Spinal cord (tissue), 10 donors: ENCODE data around the gene ZDHHC20. TPM values are rescaled to one million over a fixed set of nuclear protein-coding genes. Genes with fewer than 3 reads are reported as not detected.

ENCODE experiments used
- DNase-seq, 6 donors: peaks; one replicate each; pipeline versions ENCODE4 v3.0.0 to v3.0.0-alpha.2; 2013 to 2015; ENCODE audit warnings: low spot score in 6 of 6, low read depth in 4 of 6
- H3K27ac ChIP-seq: one replicate; pipeline ENCODE4 v1.5.1; 2013; ENCODE audit warnings: low read depth, low read length, control low read depth
- H3K27me3 ChIP-seq: one replicate; pipeline ENCODE4 v1.6.1; 2013; ENCODE audit warnings: low read length; ENCODE audit not compliant: control insufficient read depth, insufficient read depth
- H3K36me3 ChIP-seq: one replicate; pipeline ENCODE4 v1.6.1; 2013; ENCODE audit warnings: low read length; ENCODE audit not compliant: control insufficient read depth, insufficient read depth
- H3K4me1 ChIP-seq: one replicate; pipeline ENCODE4 v1.6.1; 2013; ENCODE audit warnings: low read length; ENCODE audit not compliant: control insufficient read depth, insufficient read depth
- H3K4me3 ChIP-seq: one replicate; pipeline ENCODE4 v1.5.1; 2013; ENCODE audit warnings: low read depth, low read length, control low read depth
- H3K9me3 ChIP-seq: one replicate; pipeline ENCODE4 v1.6.1; 2013; ENCODE audit warnings: low read length; ENCODE audit not compliant: control insufficient read depth, insufficient read depth
- WGBS: methylation state at CpG from one replicate; pipeline ENCODE4 v1.1.5; 2013; ENCODE audit warnings: missing lambda C conversion rate; ENCODE audit not compliant: insufficient coverage; 5-methylcytosine and 5-hydroxymethylcytosine counted together
- polyA plus RNA-seq, 2 donors: library from polyadenylated mRNA; unstranded; fragments of 120-200 nt; gene quantifications; one replicate each; pipeline ENCODE4 v1.2.1, GENCODE V29; 2013; ENCODE audit not compliant: insufficient read length in 2 of 2
- total RNA-seq, 2 donors: library from RNA; depleted of rRNA in 1 of 2; stranded (reverse); fragments of 120-200 nt in 1 of 2; fragments of >200 nt in 1 of 2; gene quantifications; one replicate each; pipeline versions ENCODE4 v1.2.3 to v1.2.4, GENCODE V29; 2013 to 2014
- donor health status: healthy.

The ZDHHC20 gene
- total and polyA plus RNA-seq, 4 donors, result 34.4 to 124 (median 40.8) TPM

DNA sequence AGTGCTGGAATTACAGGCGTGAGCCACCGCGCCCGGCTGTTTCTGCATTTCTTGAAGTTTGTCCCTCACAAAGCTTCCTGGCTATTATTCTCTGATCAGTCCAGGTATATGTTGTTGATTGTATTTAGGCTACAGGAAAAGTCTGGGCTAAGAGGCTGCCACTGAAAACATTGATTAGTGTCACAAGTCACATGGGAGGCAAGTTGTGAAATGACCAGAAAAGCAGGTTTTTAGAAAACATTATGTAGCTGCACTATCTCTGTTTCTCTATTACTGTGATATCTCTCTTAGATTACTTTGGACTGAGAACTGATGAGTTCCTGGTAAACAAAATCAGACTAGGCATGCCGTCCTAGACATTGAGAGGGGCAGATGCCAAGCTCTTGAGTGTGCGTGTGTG lies 16.0 kb upstream of the ZDHHC20 start:
- DNase-seq, result no peak
- no peak overlapping the region for H3K27ac ChIP-seq
- H3K36me3 ChIP-seq, result no peaks in the 10 kb centered on the region
- no peaks in the 10 kb centered on the region for H3K27me3 ChIP-seq
- peaks cover 1% of the 10 kb centered on the region for H3K9me3 ChIP-seq
- 57% methylated on average over 1 of the region's 6 CpGs for WGBS
- H3K4me1 ChIP-seq, result peaks cover 6% of the 10 kb centered on the region
- no peak overlapping the region for H3K4me3 ChIP-seq

DNA sequence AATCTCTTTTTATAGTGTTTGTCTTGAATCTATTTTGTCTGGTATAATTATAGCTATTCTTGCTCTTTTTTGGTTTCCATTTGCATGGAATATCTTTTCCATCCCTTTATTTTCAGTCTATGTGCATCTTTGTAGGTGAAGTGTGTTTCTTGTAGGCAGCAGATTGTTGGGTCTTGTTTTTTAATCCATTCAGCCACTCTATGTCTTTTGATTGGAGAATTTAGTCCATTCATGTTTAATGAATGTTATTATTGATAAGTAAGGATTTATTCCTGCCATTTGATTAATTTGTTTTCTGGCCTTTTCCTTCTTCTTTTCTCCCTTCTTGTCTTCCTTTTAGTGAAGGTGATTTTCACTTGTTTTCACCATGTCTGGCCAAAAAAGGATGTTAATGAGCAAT lies 11.7 kb upstream of the ZDHHC20 start:
- no peaks in the 10 kb centered on the region for H3K27me3 ChIP-seq
- no peaks in the 10 kb centered on the region for H3K36me3 ChIP-seq
- no peaks in the 10 kb centered on the region for H3K4me1 ChIP-seq
- no peak overlapping the region for H3K27ac ChIP-seq
- no peak overlapping the region for H3K4me3 ChIP-seq
- H3K9me3 ChIP-seq, result peaks cover 1% of the 10 kb centered on the region
- DNase-seq, result no peak

GRCh38 chr13:21466527-21466926 lies 7.4 kb upstream of the ZDHHC20 start:
- Histone ChIP-seq H3K27ac (no peak overlapping the region), H3K4me1 (no peaks in the 10 kb centered on the region), H3K27me3 (no peaks in the 10 kb centered on the region), H3K4me3 (no peak overlapping the region), H3K9me3 (peaks cover 1% of the 10 kb centered on the region), H3K36me3 (no peaks in the 10 kb centered on the region)
- WGBS, result 69% methylated on average over 5 of the region's 7 CpGs
- no peak for DNase-seq

DNA sequence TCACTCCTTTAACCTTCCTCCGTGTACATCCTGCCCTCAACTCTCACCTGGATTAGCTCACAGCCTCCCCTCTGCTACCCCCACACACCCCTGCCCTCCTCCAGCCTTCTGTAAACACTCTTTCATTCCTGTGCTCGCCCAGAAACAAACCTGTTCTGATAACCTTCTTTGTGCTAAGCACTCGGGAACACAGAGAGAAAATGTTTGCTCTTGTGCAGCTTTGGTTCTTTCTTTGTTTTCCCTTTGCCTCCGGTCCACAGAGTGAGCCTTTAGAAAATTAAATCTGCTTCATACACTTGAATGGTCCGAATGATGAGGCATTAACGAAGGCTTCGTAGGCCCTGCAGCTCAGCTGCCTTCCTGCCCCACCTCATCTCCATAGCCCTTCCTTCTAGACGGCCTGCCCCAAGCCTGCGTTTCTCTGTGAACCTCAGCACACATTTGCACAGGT lies 6.6 kb upstream of the ZDHHC20 start:
- Histone ChIP-seq H3K4me1 (no peaks in the 10 kb centered on the region), H3K36me3 (no peaks in the 10 kb centered on the region), H3K27me3 (no peaks in the 10 kb centered on the region), H3K27ac (no peak overlapping the region), H3K9me3 (peaks cover 1% of the 10 kb centered on the region), H3K4me3 (no peak overlapping the region)
- 41% methylated on average over 9 of the region's 9 CpGs for WGBS
- DNase-seq, result no peak

- Histone ChIP-seq H3K27ac (no peak overlapping the region), H3K9me3 (no peaks in the 10 kb centered on the region), H3K4me3 (no peak overlapping the region), H3K4me1 (no peaks in the 10 kb centered on the region), H3K36me3 (no peaks in the 10 kb centered on the region), H3K27me3 (no peaks in the 10 kb centered on the region)
- no peak for DNase-seq
These were observed 4.3 kb upstream of the ZDHHC20 start for GRCh38 chr13:21463424-21463823.

DNA sequence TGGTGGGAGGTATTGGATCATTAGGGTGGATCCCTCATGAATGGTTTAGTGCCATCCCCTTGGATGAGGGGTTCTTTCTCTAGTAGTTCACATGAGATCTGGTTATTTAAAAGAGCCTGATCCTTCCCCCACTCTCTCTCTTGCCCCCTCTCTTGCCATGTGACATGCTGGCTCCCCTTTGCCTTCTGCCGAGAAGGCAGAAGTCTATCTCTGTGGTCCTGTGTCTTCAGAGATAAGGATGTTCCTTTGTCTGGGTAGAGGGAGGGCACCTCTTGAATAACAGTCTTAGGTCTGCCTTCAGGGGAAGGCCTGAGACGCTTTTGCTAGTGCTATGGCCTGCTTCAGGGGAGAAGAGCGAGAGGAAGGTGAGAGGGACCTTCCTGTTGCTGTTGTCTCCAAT lies 2.0 kb upstream of the ZDHHC20 start:
- no peak for DNase-seq
- Histone ChIP-seq H3K27ac (no peak overlapping the region), H3K4me1 (no peaks in the 10 kb centered on the region), H3K27me3 (no peaks in the 10 kb centered on the region), H3K36me3 (no peaks in the 10 kb centered on the region), H3K9me3 (no peaks in the 10 kb centered on the region), H3K4me3 (no peak overlapping the region)
- WGBS, result 90% methylated on average over 2 of the region's 3 CpGs

DNA sequence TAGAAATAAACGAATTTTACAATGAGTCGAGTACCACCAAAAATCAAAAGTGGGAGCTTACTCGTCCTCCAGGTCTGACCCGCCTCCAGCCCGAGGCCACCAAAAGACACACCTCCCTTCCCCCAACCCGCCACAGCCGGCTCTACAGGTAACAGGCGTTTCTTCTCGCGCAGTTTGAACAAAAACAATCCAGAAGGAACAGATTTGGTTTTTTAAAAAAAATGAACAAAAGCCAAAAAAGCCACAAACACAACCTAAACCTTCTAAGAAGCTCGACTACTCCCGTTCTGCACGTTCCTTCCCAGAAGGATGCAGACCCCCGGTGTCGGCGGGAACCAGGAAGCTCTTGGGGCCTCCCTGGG lies 671 bp downstream of the ZDHHC20 start:
- Histone ChIP-seq H3K27me3 (no peaks in the 10 kb centered on the region), H3K27ac (peak overlapping the region; percentile 62), H3K36me3 (no peaks in the 10 kb centered on the region), H3K9me3 (no peaks in the 10 kb centered on the region), H3K4me3 (peak overlapping the region; percentile 82), H3K4me1 (no peaks in the 10 kb centered on the region)
- DNase-seq, result peak in 2 of 6 donors; percentile 33 to 81
- 0% methylated on average over 14 of the region's 16 CpGs for WGBS

GRCh38 chr13:21453387-21454081 lies 5.6 kb downstream of the ZDHHC20 start:
- no peaks in the 10 kb centered on the region for H3K27me3 ChIP-seq
- H3K4me3 ChIP-seq, result no peak overlapping the region
- no peak overlapping the region for H3K27ac ChIP-seq
- DNase-seq, result no peak
- no peaks in the 10 kb centered on the region for H3K36me3 ChIP-seq
- WGBS, result 89% methylated on average over 3 of the region's 6 CpGs
- peaks cover 4% of the 10 kb centered on the region for H3K9me3 ChIP-seq
- no peaks in the 10 kb centered on the region for H3K4me1 ChIP-seq

- no peak for DNase-seq
- Histone ChIP-seq H3K36me3 (no peaks in the 10 kb centered on the region), H3K27me3 (no peaks in the 10 kb centered on the region), H3K27ac (no peak overlapping the region), H3K4me3 (no peak overlapping the region), H3K4me1 (no peaks in the 10 kb centered on the region), H3K9me3 (peaks cover 4% of the 10 kb centered on the region)
- no CpG with 5 or more reads among the region's 3 CpGs for WGBS
These were observed 8.2 kb downstream of the ZDHHC20 start for GRCh38 chr13:21450936-21451335.

- H3K4me3 ChIP-seq, result no peak overlapping the region
- no peak overlapping the region for H3K27ac ChIP-seq
- no peaks in the 10 kb centered on the region for H3K27me3 ChIP-seq
- DNase-seq, result no peak
- 100% methylated on average over 1 of the region's 2 CpGs for WGBS
- H3K9me3 ChIP-seq, result no peaks in the 10 kb centered on the region
- no peaks in the 10 kb centered on the region for H3K4me1 ChIP-seq
- H3K36me3 ChIP-seq, result no peaks in the 10 kb centered on the region
These were observed 12.4 kb downstream of the ZDHHC20 start for GRCh38 chr13:21446656-21447055.
